T-helper 9 cell (primary cell): ENCODE measurements around the gene ZNF132.
"Not testable (repeated sequence)": the region's sequence is repeated elsewhere in the genome, so short reads cannot be mapped to it uniquely, and the experiment has no call there.

Experiments used
- DNase-seq: peaks from one replicate; pipeline ENCODE4 v3.0.0-alpha.2; 2020

The ZNF132 gene

DNA sequence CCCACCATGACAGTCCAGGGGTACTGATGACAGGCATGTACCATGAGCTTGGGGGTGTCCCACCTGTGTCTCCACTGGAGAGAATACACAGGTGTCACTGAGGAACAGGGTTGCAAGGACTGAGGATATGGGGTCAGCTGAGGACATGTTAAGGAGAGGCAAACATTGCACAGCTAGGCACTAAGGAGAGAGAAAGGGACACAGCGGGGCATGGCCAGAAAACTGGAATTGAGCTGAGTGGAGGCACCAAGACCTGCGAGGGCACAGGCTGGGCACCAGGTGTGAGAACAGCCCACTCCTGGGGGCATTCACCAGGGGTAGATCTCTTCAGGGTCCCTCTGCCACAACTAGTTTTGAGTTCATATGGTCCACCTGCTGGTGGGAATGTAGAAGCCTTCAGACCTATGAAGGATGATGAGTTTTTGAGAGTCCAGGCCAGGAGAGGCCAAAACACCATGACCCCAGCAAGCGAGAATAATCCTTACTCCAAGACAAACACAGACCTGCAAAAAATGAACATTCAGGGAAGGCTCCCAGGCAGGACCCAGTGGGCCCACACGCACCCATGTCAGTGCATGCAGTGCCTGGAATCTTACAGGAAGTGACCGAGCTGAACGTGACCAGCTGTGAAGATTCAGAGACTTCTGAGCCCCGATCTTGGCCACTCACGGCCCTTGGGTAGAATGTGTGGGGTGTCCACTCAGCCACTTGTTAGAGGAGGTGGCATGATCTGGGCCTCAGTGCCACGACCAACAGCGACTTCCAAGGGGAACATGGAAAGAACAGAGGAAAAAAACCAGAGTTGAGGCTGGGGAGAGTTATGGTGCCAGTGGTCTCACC, 32.9 kb downstream of the ZNF132 start:
- no peak for DNase-seq

DNA sequence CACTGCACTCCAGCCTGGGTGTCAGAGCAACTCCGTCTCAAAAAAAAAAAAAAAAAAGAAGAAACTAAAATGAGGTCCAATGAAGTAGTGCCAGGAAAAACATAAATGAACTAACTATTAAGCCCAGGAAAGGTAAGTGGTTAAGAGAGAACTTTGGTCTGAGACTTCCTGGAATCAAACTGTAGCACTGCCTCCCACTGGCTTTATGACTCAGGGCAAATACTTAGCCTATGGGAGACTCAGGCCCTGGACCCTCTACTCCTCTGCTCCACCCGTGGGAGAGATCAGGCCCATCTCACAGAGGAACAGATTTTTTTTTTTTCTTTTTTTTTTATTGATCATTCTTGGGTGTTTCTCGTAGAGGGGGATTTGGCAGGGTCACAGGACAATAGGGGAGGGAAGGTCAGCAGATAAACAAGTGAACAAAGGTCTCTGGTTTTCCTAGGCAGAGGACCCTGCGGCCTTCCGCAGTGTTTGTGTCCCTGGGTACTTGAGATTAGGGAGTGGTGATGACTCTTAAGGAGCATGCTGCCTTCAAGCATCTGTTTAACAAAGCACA, 36.0 kb downstream of the ZNF132 start:
- DNase-seq, result not testable (repeated sequence)

DNA sequence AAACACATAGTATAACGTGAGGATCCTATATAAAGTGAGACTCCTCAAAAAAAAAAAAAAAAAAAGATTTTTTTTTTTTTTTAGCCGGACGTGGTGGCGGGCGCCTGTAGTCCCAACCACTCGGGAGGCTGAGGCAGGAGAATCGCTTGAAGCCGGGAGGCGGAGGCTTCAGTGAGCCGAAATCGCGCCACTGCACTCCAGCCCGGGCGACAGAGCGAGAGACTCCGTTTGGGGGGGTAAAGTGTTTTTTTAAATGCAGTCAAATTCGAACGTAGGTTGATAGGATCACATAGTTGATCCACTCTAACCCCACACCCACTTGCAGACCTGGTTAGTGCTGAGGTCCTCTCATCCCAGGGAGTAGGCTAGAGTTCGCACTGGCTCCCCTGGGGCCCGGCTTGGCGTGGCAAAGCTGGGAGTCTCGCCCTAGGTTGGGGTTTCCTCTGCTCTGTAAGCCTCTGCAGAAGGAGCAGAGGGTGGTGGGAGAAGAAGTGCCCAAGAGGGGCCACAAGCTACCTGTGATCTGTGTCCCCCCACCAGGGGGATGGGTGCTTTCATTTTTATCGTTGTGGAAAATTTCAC, 38.0 kb downstream of the ZNF132 start:
- DNase-seq, result no peak

DNA sequence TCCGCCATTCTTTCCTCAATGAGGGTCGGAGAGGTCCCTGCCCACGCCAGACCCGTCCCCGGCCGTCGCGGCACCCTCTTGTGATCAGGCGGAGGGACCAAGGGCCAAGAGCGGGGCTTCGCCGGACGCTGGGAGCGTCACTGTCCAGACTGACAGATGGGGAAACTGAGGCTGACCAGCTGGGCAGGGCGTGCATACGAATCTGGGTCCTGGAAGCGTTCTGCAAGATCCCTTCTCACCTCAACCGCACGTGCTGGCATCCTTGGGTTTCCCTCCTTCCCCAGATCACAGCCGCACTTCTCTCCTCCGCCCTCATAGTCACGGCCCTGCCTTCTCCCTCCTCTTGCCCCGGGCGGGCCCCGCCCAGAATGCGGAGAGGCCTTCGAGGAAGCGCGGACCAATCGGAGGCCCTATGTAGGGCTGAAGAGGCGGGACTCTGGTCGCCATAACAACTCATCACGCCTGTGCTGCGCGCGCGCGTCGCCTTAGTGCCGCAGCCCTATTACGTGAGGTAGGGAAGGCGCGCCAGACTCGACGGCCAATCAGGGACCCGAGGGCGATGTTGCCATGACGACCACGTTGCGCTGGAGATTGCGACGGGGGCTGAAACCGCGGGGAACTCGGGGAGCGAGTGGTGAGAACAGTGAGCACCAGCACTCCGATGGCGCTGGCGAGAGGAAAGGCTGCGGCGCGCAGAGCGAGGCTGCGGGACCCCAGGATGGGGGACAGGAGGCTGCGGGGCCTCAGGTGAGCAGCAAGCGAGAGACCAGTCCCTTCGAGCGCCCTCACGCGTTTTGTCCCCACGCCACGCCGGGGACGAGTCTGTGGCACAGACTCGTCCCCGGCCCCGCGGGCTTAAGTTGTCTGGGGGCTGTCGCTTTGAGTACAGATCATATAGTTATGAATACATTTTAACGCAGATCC, 38.8 kb downstream of the ZNF132 start:
- DNase-seq, result peak; percentile 99

- no peak for DNase-seq
Observed at GRCh38 chr19:58400316-58400915, 39.5 kb downstream of the ZNF132 start.

DNA sequence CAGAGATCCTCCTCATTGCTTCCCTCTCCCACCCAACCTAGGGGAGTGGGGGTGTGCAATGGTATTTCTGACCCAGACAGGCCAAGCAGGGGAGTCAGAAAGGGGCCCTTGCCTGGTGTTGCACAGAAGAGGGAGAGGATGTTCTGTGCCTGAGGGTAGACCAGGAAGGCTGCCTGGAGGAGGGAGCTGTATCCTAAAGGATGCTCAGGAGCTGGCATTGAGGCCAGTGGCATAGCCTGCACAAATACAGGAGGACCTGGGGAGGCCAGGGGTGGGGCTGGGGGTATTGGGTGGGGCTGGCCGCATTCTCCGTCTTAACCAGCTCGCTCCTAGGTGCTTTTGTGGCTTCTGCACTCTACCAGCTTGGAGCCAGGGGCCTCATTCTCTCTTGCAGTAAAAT, 40.0 kb downstream of the ZNF132 start:
- DNase-seq, result no peak

DNA sequence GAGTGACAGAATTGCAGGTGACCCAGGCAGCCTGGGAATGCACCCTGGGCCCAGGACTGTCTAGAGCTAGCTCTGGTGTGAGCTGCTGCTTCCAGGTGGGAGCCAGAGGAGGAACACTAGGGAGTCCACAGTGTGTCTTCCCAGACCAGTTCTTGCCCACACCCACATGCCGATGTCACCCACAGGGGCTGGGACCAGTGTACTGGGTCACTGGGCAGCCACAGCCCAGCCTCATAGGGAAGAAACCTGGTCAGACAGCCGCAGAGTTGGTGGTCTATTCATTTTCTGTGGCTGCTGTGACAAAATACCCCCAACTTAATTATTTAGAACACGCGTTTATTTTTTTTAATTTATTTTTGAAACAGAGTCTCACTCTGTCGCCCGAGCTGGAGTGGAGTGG, 41.4 kb downstream of the ZNF132 start:
- DNase-seq, result no peak

DNA sequence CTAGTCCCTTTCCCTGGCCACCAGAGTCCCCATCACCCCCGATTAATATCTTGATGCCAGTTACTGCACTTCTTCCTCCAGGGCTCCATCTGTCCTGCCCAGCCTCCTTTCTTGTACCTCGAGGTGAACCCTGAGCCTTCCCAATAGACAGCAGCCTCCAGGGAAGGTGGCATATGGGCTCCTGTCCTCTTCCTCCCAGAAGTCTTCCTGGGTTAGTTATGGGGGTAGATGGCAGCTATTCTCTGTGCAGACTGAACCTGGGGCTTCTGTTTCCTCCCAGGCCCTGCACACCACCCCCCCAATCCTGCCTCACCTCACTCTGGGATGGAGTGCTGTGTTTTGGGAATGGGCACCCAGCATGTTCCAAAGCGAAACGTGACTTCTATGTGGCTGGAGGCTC, 41.9 kb downstream of the ZNF132 start:
- no peak for DNase-seq

DNA sequence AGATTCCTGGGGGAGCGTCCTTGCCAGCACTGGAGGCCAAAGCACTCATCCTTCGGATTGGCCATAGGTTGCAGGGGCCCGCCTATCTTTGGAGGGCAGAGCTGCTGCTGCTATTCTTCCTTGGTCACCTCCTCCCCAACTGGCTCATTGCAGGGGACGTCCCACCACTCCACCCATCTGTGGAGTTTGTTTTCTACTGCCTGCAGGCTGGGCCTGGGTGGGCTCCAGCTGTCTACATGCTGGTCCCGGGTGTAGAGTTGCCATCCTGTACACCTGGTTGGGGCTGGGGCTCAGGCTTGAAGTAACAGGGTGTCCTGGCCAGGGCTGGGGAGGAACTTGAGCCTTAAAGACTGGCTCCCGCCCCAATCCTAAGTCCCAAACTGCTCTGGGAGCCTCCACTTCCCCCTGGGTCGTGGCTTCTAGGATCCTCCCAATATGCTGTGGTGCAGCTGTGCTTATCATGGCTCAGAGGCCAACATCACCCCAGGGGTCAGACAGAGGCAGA, 42.4 kb downstream of the ZNF132 start:
- DNase-seq, result no peak

- DNase-seq, result no peak
Observed at GRCh38 chr19:58396691-58397532, 43.0 kb downstream of the ZNF132 start.

GRCh38 chr19:58395979-58396627, 43.9 kb downstream of the ZNF132 start:
- no peak for DNase-seq

DNA sequence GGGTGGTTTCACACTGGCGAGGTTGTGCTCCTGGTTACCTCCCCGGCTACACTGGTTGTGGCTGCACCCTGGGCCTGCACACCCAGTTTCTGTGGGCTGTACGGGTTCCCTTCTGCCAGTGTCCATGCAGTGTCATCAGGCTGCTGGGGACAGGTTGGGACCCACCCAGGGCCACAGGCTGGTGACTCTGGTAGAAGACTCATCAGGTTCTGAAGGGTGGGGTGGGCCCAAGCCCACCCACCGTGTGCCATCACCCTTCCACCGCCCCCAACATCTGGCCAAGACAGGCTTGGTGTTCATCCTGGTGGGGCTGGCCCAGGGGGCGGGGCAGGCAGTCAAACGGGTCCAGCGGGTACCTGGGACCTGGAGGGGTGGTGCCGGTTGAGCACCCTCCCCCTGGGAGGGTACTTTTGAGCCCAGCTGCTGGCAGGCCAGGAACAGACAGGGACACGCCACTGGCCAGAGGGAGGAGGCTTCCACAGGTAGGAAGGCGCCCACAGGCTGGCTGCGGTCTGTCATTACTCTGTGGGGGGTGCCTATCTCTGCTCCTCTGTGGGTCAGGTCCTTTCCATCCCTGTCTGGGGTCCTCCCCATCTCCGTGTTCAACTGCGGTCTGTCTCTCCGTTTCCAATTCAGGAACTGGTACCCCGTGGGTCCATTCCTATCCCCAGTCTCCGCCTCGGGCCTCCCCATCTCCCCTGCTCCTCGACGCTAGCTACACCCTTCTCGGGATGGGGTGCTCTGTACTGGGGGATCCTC, 44.6 kb downstream of the ZNF132 start, which contains the start of gene RNF225:
Gene RNF225, plus strand, starts transcription at position 437 of the 759 bp plus-strand sequence. CDS start 434 bp downstream, outside the sequence.
- no peak for DNase-seq

GRCh38 chr19:58394821-58395219, 45.1 kb downstream of the ZNF132 start:
- DNase-seq, result no peak

DNA sequence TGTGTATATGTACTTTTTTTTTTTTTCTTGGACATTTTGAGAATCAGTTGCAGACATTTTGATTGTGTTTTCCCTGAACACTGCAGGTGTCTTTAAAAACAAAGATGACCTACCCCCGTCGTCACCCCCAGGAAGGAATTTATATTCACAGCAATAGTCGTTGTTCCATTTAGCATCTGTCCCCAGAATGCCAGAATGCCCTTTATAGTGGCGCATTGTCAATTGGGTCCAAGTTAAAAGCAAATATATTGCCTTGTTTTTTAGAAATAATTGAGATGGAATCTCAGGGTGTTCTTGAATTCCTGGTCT, 46.3 kb downstream of the ZNF132 start:
- DNase-seq, result no peak

- DNase-seq, result no peak
Observed at GRCh38 chr19:58392945-58393724, 46.8 kb downstream of the ZNF132 start.

- DNase-seq, result no peak
Observed at GRCh38 chr19:58388175-58388526, 51.8 kb downstream of the ZNF132 start.

DNA sequence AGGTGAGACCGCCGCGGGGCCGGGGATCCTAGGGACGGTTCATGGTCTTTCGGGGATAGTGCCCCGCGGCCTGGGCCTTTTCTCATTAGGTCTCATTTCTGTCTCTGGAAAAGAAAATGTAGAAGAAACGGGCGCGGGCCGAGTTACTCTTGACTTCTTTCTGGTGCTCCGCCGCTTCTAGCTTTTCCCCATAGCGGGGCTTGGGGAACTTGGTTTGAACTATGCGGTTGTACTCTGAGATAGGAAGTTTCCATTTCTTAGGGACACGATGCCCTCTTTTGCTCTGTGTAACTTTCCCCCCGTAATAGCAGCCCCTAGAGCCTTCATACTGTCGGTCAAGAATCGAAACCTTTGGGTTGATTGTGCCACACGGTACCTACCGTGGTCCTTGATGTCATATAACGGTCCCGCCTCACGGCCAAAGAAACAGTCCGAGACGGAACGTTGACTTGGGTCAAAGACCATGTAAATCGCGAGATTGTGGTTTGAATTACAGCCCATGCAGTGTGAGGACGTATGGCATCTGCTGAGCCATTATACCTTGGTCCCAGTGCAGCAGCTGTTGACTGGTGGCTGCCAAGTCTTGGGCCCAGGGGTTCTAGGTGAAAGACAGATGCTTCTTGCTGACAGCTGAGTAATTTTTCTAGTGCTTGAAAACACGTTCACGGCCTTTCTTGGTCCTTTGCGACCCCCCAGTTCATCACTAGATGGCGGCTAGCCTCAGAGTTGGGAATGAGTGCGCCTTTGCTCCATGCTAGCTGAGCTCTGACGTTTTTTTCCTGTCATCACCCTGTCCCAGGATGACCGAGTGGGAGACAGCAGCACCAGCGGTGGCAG, 52.4 kb downstream of the ZNF132 start:
- DNase-seq, result no peak

GRCh38 chr19:58386576-58387337, 53.2 kb downstream of the ZNF132 start, which contains the start of gene RPS5:
TSS of gene RPS5 (plus strand) at chr19:58387269. CDS start at chr19:58388138, 869 bp downstream.
- DNase-seq, result peak; percentile 89
